ENCODE measurements around the gene PRICKLE2.

GRCh38 chr3:64083575-64083974, 141.7 kb downstream of the PRICKLE2 start:
- TF ChIP-seq, protein P1, sequence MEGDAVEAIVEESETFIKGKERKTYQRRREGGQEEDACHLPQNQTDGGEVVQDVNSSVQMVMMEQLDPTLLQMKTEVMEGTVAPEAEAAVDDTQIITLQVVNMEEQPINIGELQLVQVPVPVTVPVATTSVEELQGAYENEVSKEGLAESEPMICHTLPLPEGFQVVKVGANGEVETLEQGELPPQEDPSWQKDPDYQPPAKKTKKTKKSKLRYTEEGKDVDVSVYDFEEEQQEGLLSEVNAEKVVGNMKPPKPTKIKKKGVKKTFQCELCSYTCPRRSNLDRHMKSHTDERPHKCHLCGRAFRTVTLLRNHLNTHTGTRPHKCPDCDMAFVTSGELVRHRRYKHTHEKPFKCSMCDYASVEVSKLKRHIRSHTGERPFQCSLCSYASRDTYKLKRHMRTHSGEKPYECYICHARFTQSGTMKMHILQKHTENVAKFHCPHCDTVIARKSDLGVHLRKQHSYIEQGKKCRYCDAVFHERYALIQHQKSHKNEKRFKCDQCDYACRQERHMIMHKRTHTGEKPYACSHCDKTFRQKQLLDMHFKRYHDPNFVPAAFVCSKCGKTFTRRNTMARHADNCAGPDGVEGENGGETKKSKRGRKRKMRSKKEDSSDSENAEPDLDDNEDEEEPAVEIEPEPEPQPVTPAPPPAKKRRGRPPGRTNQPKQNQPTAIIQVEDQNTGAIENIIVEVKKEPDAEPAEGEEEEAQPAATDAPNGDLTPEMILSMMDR (IDR thresholded peaks at IDR 0.05): no peak
- TF ChIP-seq POLR2A (IDR thresholded peaks at IDR 0.05): no peak

All from right lobe of liver (tissue), 4 donors.